ENCODE results near the gene WWOX.
"Not testable (repeated sequence)": the region's sequence is repeated elsewhere in the genome, so short reads cannot be mapped to it uniquely, and the experiment has no call there.

Gene WWOX

GRCh38 chr16:78596348-78596995 is 497.0 kb downstream of the WWOX start:
- no peak overlapping the region for H3K9ac ChIP-seq
- no peak for TF ChIP-seq CTCF (conservative IDR thresholded peaks at IDR 0.05; ENCODE audit: low read depth, low read length)
- H3K27me3 ChIP-seq (ENCODE audit: insufficient read depth, low read depth): no peaks in the 10 kb centered on the region
- no peak overlapping the region for H3K4me2 ChIP-seq
- no peaks in the 10 kb centered on the region for H3K4me1 ChIP-seq (ENCODE audit: low read depth, poor library complexity, severe bottlenecking)
- H3K4me3 ChIP-seq (IDR thresholded peaks at IDR 0.05; ENCODE audit: insufficient read depth, low read depth, low read length): no peak overlapping the region
- no peak overlapping the region for H3K27ac ChIP-seq
- H3K79me2 ChIP-seq (ENCODE audit: insufficient read depth, low read depth): no peaks in the 10 kb centered on the region
- H4K20me1 ChIP-seq (ENCODE audit: insufficient read depth): no peaks in the 10 kb centered on the region
- no peaks in the 10 kb centered on the region for H3K36me3 ChIP-seq (ENCODE audit: insufficient read depth)
- no peak overlapping the region for H2AFZ ChIP-seq (ENCODE audit: low read depth)

- Histone ChIP-seq H3K79me2 (ENCODE audit: insufficient read depth, low read depth) (no peaks in the 10 kb centered on the region), H3K27me3 (ENCODE audit: insufficient read depth, low read depth) (no peaks in the 10 kb centered on the region), H2AFZ (ENCODE audit: low read depth) (no peak overlapping the region), H3K4me1 (ENCODE audit: low read depth, poor library complexity, severe bottlenecking) (no peaks in the 10 kb centered on the region), H3K9ac (no peak overlapping the region), H4K20me1 (ENCODE audit: insufficient read depth) (no peaks in the 10 kb centered on the region), H3K4me2 (no peak overlapping the region), H3K36me3 (ENCODE audit: insufficient read depth) (no peaks in the 10 kb centered on the region), H3K27ac (no peak overlapping the region), H3K4me3 (IDR thresholded peaks at IDR 0.05; ENCODE audit: insufficient read depth, low read depth, low read length) (no peak overlapping the region)
- TF ChIP-seq CTCF (conservative IDR thresholded peaks at IDR 0.05; ENCODE audit: low read depth, low read length): no peak
Observed at GRCh38 chr16:78596996-78597422, 497.6 kb downstream of the WWOX start.

GRCh38 chr16:78597809-78598570 is 498.5 kb downstream of the WWOX start:
- H3K36me3 ChIP-seq (ENCODE audit: insufficient read depth): no peaks in the 10 kb centered on the region
- H3K9ac ChIP-seq: no peak overlapping the region
- H3K4me2 ChIP-seq: no peak overlapping the region
- no peak for TF ChIP-seq CTCF (conservative IDR thresholded peaks at IDR 0.05; ENCODE audit: low read depth, low read length)
- H3K4me3 ChIP-seq (IDR thresholded peaks at IDR 0.05; ENCODE audit: insufficient read depth, low read depth, low read length): no peak overlapping the region
- H3K27ac ChIP-seq: no peak overlapping the region
- no peaks in the 10 kb centered on the region for H3K27me3 ChIP-seq (ENCODE audit: insufficient read depth, low read depth)
- no peak overlapping the region for H2AFZ ChIP-seq (ENCODE audit: low read depth)
- no peaks in the 10 kb centered on the region for H3K79me2 ChIP-seq (ENCODE audit: insufficient read depth, low read depth)
- H4K20me1 ChIP-seq (ENCODE audit: insufficient read depth): no peaks in the 10 kb centered on the region
- H3K4me1 ChIP-seq (ENCODE audit: low read depth, poor library complexity, severe bottlenecking): no peaks in the 10 kb centered on the region

GRCh38 chr16:78599271-78599670 is 499.8 kb downstream of the WWOX start:
- Histone ChIP-seq H3K4me1 (ENCODE audit: low read depth, poor library complexity, severe bottlenecking) (no peaks in the 10 kb centered on the region), H3K4me2 (no peak overlapping the region), H3K27me3 (ENCODE audit: insufficient read depth, low read depth) (no peaks in the 10 kb centered on the region), H3K9ac (no peak overlapping the region), H3K4me3 (IDR thresholded peaks at IDR 0.05; ENCODE audit: insufficient read depth, low read depth, low read length) (no peak overlapping the region), H4K20me1 (ENCODE audit: insufficient read depth) (no peaks in the 10 kb centered on the region), H3K36me3 (ENCODE audit: insufficient read depth) (no peaks in the 10 kb centered on the region), H3K79me2 (ENCODE audit: insufficient read depth, low read depth) (no peaks in the 10 kb centered on the region), H2AFZ (ENCODE audit: low read depth) (no peak overlapping the region), H3K27ac (no peak overlapping the region)
- no peak for TF ChIP-seq CTCF (conservative IDR thresholded peaks at IDR 0.05; ENCODE audit: low read depth, low read length)

GRCh38 chr16:78604423-78605062 is 505.1 kb downstream of the WWOX start:
- H3K79me2 ChIP-seq (ENCODE audit: insufficient read depth, low read depth); H3K27ac ChIP-seq: not testable (repeated sequence)

More at GRCh38 chr16:78604423-78605062, 505.1 kb downstream of the WWOX start:
- not testable (repeated sequence) for H3K4me3 ChIP-seq (IDR thresholded peaks at IDR 0.05; ENCODE audit: insufficient read depth, low read depth, low read length); H3K27me3 ChIP-seq (ENCODE audit: insufficient read depth, low read depth); H3K4me1 ChIP-seq (ENCODE audit: low read depth, poor library complexity, severe bottlenecking); H2AFZ ChIP-seq (ENCODE audit: low read depth); H3K9ac ChIP-seq; H4K20me1 ChIP-seq (ENCODE audit: insufficient read depth); H3K4me2 ChIP-seq; H3K36me3 ChIP-seq (ENCODE audit: insufficient read depth)

Measured in KMS-11 (cell line).